ENCODE data around the gene C14orf93. TPM values are rescaled to one million over a fixed set of nuclear protein-coding genes. Genes with fewer than 3 reads are reported as not detected.

Gene C14orf93
- total RNA-seq, 1 experiment from 2014 or later: 8.2 TPM

GRCh38 chr14:23033801-23034497, 24.0 kb upstream of the C14orf93 start:
- H3K9me3 Mint-ChIP-seq: no peaks in the 10 kb centered on the region
- H3K27me3 ChIP-seq (ENCODE audit: insufficient read depth, low read length): no peaks in the 10 kb centered on the region
- TF ChIP-seq, protein P1, sequence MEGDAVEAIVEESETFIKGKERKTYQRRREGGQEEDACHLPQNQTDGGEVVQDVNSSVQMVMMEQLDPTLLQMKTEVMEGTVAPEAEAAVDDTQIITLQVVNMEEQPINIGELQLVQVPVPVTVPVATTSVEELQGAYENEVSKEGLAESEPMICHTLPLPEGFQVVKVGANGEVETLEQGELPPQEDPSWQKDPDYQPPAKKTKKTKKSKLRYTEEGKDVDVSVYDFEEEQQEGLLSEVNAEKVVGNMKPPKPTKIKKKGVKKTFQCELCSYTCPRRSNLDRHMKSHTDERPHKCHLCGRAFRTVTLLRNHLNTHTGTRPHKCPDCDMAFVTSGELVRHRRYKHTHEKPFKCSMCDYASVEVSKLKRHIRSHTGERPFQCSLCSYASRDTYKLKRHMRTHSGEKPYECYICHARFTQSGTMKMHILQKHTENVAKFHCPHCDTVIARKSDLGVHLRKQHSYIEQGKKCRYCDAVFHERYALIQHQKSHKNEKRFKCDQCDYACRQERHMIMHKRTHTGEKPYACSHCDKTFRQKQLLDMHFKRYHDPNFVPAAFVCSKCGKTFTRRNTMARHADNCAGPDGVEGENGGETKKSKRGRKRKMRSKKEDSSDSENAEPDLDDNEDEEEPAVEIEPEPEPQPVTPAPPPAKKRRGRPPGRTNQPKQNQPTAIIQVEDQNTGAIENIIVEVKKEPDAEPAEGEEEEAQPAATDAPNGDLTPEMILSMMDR (conservative IDR thresholded peaks at IDR 0.05): no peak

More at GRCh38 chr14:23033801-23034497, 24.0 kb upstream of the C14orf93 start:
- peaks cover 5% of the 10 kb centered on the region; the same call in 1 of the 2 replicates for H3K79me2 ChIP-seq (ENCODE audit: insufficient read depth, low read length)
- no peak overlapping the region for H3K4ac ChIP-seq (ENCODE audit: low read depth, low read length)
- no peak overlapping the region for H4K91ac ChIP-seq (ENCODE audit: insufficient read length, low read depth, low read length)
- H3K4me2 ChIP-seq (ENCODE audit: insufficient read depth, insufficient read length, low read length): peak overlapping the region; percentile 36
- no peak overlapping the region for H2AK5ac ChIP-seq (ENCODE audit: insufficient read length, low read length)
- H4K8ac ChIP-seq (replicated peaks; ENCODE audit: insufficient read length, low read depth, low read length): no peak overlapping the region
- no peak overlapping the region for H3K23ac ChIP-seq (ENCODE audit: insufficient read length, low read depth, low read length)
- H2BK12ac ChIP-seq (ENCODE audit: insufficient read length, low read depth, low read length): no peak overlapping the region
- H3K4me1 ChIP-seq (ENCODE audit: insufficient read depth, low read length): no peaks in the 10 kb centered on the region
- no peaks in the 10 kb centered on the region for H3K79me1 ChIP-seq (ENCODE audit: insufficient read depth, low read depth, low read length, poor library complexity, severe bottlenecking)
- no peak for DNase-seq
- peaks cover 28 to 45% (median 33%) of the 10 kb centered on the region in 3 experiments for H3K36me3 Mint-ChIP-seq (ENCODE audit: insufficient read depth in 1 of 3, low read depth in 3 of 3)
- H3K18ac ChIP-seq (ENCODE audit: insufficient read length, low read depth, low read length): peak overlapping the region; percentile 53
- no peak overlapping the region for H2BK15ac ChIP-seq (ENCODE audit: low read depth, low read length)
- H2BK5ac ChIP-seq (ENCODE audit: insufficient read length, low read length): no peak overlapping the region
- H2AFZ ChIP-seq (ENCODE audit: low read length): no peak overlapping the region
- H3K56ac ChIP-seq (ENCODE audit: insufficient read length, low read depth, low read length): no peak overlapping the region
- no peak overlapping the region for H2BK20ac ChIP-seq (ENCODE audit: low read depth, low read length, poor library complexity, severe bottlenecking)
- peaks cover 5% of the 10 kb centered on the region for H3K23me2 ChIP-seq (ENCODE audit: insufficient read length, low read depth, low read length, poor library complexity, severe bottlenecking)
- no peak overlapping the region for H2BK120ac ChIP-seq (ENCODE audit: low read depth, low read length, poor library complexity, severe bottlenecking)
- no peak overlapping the region for H3K27ac ChIP-seq (ENCODE audit: insufficient read length, low read depth, low read length)
- no peaks in the 10 kb centered on the region for H3K9me3 ChIP-seq (ENCODE audit: control insufficient read depth, low read depth, low read length)
- peaks cover 10 to 18% of the 10 kb centered on the region in 2 experiments for H3K4me1 Mint-ChIP-seq
- no peak overlapping the region for H3T11ph ChIP-seq (ENCODE audit: low read length)
- H3K9ac ChIP-seq (ENCODE audit: extremely low read depth, insufficient read length, low read length): peak overlapping the region; percentile 95
- no peaks in the 10 kb centered on the region for H3K27me3 Mint-ChIP-seq (ENCODE audit: low read depth)
- H4K5ac ChIP-seq (ENCODE audit: insufficient read length, low read depth, low read length): no peak overlapping the region
- no peaks in the 10 kb centered on the region for H4K20me1 ChIP-seq (ENCODE audit: control insufficient read depth, insufficient read depth, insufficient read length)
- peak overlapping the region; percentile 96 for H3K4me3 Mint-ChIP-seq
- peak overlapping the region; percentile 80 for H3K14ac ChIP-seq (ENCODE audit: insufficient read depth, low read length)
- peak overlapping the region; percentile 99 to 100 (median 99) for H3K27ac Mint-ChIP-seq
- 100% methylated on average over 1 of the region's 17 CpGs for WGBS (ENCODE audit: extremely low coverage, insufficient read length, low lambda C conversion rate)

Measured in H9 (cell line).